GM12875 (cell line): ENCODE data around the gene CYREN.

Source experiments
- H3K4me3 ChIP-seq: one replicate; pipeline ENCODE4 v1.5.1; 2011; ENCODE audit warnings: low read depth, low read length, control low read depth
- CTCF ChIP-seq: IDR thresholded peaks from 2 replicates; pipeline ENCODE4 v1.5.1; 2011; ENCODE audit warnings: low read depth, mild to moderate bottlenecking, control low read depth, inconsistent platforms, low read length, moderate library complexity, borderline replicate concordance; ENCODE audit not compliant: insufficient read depth

The CYREN gene

DNA sequence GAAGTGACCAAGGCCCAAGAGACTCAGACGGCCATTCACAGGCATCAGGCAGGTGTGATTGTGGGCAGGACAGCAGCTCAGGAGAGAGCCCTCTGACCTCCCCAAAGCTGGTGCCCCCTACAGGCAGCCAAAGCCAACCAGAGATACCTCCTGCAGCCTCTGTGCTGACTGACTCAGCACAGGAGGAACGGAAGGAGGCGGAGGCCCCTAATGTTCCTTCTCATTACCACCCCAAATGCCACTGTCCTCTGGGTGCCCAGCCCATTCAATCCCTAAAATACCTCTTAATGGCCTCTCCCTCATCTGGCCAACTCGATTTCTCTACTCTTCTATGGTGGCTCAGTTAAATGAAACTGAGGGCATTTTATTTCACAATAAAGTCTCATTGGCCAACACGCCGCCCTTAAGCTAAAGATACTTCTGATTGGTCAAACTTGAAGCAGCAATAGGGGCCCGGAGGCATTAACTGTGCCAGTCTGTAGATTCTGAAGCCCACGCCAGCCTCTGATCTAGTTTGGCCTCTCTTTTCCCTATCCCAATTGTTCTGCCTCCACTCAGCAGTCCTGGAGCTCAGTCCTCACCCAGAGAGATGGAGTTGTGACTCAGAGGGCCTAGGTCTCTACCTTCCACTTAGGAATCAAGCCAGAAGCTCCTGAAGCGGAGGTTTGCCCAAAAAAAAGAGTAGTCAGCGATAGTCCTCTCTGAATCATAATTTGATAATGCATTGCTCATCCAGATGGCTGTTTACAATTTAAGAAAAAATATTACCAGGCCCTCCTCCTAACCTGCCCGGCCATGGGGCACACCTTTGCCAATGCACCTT is 1.2 kb downstream of the CYREN start:
- H3K4me3 ChIP-seq, result peak overlapping the region; percentile 70
- TF ChIP-seq CTCF, result peak; percentile 91

- H3K4me3 ChIP-seq, result peak overlapping the region; percentile 70
- TF ChIP-seq CTCF, result no peak
Measured at GRCh38 chr7:135168489-135169140, 1.9 kb downstream of the CYREN start.

- H3K4me3 ChIP-seq, result no peak overlapping the region
- TF ChIP-seq CTCF, result no peak
Measured at GRCh38 chr7:135168001-135168400, 2.5 kb downstream of the CYREN start.

GRCh38 chr7:135167365-135167917 is 3.1 kb downstream of the CYREN start:
- H3K4me3 ChIP-seq, result no peak overlapping the region
- TF ChIP-seq CTCF, result no peak

DNA sequence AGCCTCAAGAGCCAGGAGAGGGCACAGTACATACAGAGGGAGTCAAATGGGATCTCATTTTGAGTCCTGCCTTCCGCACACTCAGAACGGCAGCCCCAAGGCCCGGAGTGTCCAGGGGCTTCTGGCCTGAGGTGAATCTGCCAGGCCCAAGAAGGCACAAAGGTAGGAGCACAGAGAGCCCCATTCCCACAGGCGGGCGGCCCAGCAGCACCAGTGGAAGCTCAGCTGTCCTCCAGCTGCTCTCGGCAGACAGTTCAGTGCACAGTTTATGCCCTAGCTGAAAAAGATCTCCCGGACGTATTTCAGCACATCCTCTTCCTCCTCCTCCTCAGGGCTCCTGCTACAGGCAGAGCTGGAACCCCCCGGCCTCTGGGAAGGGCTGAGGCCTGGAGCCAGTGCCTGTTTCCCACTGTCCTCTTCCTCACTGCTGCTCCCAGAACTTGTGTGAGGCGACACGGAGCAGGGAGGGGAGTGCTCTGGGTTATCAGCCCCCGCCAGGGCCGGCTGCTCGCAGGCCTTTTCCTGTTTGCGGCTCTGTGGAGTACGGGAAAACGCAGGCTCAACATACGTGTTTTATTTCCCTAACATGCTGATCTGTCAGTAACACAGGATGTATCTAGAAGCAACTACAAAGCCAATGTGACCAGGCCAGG is 4.0 kb downstream of the CYREN start:
- no peak for TF ChIP-seq CTCF
- no peak overlapping the region for H3K4me3 ChIP-seq

DNA sequence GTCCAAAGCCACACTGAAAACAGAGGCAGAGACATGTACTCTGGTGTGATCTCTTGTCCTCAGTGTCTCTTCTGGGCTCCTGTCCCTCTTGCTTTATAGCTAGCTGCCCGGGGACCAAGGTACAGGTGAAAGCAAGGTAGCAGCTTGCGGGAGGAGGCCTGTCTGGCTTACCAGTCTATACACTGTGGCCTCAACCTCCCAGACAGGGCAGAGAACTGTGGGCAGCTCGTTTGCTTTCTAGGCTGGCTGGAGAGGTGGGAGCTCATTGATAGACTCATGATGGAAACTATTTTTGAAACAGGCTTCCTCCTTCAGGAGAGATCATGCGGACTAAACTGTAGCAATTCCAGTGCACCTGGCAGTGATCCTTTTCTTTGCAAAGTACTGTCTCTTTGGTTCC is 4.6 kb downstream of the CYREN start:
- no peak overlapping the region for H3K4me3 ChIP-seq
- TF ChIP-seq CTCF, result no peak
